Stimulated activated CD4-positive, alpha-beta T cell treated with anti-CD3 and anti-CD28 coated beads, Interleukin-1b, Interleukin-23, amount 100 ng/mL, for 1 hour (primary cell): ENCODE results near the gene CLDN20.

Source experiments
- DNase-seq, 2 donors: peaks; one replicate each; pipeline ENCODE4 v3.0.0-alpha.2; 2020; ENCODE audit warnings: low read depth in 2 of 2

The CLDN20 gene

DNA sequence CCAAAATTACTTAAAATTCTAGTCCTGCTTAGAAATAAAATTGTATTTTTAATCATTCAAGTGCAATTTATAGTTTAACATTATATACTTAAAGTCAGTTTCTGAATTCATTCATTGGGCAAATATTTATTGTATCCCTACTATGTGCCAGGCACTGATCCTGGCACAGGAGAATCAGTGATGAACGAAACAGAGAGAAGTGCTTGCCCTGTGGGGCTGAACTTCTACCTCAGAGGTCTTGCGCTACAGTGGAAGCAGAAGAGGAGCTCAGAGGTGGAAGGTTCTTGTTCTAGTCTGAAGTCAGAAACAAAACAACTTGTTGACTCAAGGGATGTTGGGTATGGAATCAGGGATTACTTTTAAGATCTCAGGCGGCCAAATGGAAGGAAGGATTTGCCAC lies 6.0 kb downstream of the CLDN20 start:
- DNase-seq, result no peak

DNA sequence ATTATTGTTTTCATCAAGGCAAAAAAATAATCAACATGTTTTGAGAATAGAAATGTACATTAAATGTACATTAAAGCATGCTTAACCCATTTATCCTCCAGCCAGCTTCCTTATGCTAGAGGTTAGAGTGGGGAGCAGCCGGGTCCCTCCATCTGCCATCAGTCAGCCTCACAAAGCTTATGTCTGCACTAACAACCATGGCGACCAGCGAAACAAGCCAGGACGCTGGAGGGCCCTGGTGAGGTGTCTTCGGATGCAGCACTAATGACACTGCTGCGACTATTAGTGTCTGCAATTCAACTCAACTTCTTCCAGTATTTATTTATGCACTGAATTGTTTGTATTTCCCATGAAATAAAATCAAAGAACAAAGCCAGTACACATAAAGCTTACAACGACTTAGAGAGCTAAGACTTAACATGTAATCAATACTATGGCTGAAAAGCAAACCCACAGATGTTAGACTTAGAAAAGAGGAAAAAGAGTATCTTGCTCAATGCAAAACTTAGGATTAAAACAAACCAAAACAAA lies 6.8 kb downstream of the CLDN20 start:
- no peak for DNase-seq

DNA sequence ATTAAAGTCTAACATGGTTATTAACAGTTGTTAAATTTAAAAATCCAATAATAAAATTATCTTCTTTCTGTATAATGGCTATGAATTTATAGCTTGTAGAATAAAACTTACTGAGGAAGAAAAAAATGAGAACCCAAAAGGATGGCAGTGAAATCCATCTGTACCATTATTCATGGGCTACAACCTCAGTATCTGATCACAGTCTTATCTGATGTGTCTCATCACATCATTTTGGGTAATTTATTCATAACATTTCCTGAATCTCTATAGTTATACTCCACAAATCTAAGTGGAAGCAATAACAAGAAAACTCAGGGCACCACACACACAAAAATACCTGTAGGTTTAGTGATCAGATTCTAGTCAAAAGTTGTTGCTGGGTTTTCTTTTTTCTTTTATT lies 7.3 kb downstream of the CLDN20 start:
- no peak for DNase-seq

DNA sequence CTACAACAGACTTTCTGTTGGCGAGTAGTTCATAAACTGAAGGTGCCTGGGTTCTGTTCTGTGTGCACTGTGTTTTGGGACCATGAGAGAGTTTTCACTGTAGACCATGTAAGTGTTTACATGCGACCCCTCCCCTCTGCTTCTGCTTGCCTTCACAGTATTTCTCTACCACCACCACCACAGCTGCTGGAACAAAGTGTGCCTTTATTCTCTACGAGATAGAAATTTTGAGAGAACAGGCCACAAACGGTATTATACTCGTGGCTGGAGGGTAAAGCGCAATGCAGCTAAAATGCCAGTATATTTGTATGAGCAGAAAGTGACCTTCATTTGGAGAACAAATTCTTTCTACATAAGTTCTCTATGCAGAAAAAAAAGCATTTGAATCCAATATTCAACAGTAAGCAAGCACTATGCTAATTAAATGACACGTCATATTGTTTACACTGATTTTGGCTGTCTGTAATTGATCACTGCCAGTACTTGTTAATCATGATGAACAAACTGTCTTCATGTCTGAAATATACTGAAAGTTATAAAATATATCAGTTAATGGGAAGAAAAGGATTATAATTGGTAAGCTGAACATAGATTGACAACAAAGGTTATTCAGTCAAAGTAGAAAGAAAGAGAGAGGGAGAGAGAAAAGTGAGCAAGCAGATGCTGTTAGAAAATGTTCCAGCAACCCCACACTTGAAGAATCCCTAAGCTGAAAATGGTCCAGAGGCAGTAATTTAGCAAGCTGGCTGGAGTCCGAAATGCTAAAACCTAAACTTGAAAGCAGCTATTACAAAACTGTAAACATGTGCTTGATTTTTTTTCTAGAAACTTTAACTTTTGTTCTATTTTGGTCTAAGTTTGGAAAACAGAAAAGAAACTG lies 8.8 kb downstream of the CLDN20 start:
- DNase-seq, result no peak

- no peak for DNase-seq
Measured at GRCh38 chr6:155273431-155273830, 9.6 kb downstream of the CLDN20 start.

- no peak for DNase-seq
Measured at GRCh38 chr6:155274106-155274505, 10.3 kb downstream of the CLDN20 start.

GRCh38 chr6:155274533-155274932 lies 10.7 kb downstream of the CLDN20 start:
- no peak for DNase-seq

GRCh38 chr6:155275808-155276480 lies 12.1 kb downstream of the CLDN20 start:
- DNase-seq, result no peak

DNA sequence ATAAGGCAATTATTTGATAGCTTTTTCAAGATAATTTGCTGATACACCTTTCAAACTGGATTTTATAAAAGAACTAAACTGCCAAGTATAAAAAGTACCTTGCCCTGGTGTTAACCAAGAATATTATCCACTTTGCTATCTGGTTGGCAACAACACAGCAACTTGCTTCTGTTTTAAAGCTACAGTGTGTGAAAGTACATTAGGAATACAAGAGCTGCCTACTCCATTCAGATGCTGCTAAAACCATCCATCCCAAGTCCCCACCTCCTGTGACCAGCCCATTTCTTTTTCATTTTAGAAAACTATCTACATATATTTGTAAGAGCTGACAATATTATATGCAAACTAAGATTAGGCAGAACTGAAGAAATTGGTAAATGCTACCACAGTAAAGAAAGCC lies 12.8 kb downstream of the CLDN20 start:
- DNase-seq, result no peak

GRCh38 chr6:155278319-155279049 lies 14.7 kb downstream of the CLDN20 start:
- no peak for DNase-seq

- DNase-seq, result no peak
Measured at GRCh38 chr6:155284775-155285174, 21.0 kb downstream of the CLDN20 start.

GRCh38 chr6:155287762-155288161 lies 23.9 kb downstream of the CLDN20 start:
- DNase-seq, result no peak

DNA sequence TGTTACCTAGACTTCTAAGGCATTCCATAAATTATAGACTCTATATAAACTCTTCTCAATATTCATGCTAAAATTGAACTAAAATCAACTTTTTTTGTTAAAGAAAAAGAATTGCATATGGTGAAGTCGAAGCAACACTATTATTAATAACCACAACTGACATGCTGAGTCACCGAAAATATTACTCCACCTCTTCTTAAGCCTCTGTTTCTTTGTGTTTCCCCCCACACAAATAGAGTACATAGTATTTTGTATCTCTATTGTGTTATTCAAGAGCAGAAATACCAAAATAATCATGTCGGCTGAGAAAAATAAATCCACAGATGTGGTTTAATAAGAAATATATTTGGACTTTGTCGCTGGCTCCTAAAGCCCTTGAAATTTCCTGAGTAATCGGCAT lies 26.7 kb downstream of the CLDN20 start:
- DNase-seq, result no peak

- no peak for DNase-seq
Measured at GRCh38 chr6:155291291-155291690, 27.5 kb downstream of the CLDN20 start.

- DNase-seq, result no peak
Measured at GRCh38 chr6:155292711-155293110, 28.9 kb downstream of the CLDN20 start.

GRCh38 chr6:155297669-155298068 lies 33.9 kb downstream of the CLDN20 start:
- no peak for DNase-seq

DNA sequence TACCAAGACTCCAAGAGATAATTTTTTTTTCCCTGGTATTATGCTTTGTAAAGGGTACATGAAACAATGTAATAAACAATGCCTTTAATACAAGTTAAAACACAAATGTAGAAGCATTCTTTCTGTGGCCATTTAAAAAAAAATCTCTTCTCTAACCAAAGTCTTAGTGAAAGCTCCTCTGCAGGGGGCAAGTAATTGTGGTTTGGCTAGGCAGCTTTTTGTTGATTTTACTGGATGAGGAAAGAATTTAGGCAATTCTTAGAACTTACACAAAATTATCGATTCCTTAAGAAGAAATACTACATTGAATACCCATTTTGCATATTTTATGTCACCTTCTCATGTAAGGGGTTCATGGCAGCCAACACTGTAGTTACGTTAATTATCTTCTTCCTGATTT lies 38.1 kb downstream of the CLDN20 start:
- no peak for DNase-seq

DNA sequence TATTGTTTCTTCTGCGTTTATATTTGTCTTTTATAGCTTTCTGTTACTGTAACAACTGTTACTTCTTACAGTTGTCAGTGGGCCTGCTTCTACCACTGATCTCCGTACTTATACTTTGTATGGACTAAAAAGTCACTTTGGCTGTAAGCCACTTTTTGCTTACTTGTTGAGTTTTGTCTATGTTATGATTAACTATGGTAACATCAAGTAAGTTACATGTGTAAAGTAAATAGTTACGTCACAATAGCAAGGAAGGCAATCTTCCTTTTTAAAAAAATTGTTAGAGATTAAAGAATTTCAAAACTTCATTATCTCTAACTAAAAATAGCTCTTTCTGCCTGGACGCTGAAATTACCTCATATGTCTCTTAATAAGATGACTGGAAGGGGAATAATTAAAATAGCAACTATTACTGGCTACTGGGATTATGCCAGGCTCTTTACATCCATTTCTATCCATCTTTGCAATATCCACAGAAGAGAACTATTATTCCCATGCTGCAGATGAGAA lies 39.6 kb downstream of the CLDN20 start:
- DNase-seq, result no peak

DNA sequence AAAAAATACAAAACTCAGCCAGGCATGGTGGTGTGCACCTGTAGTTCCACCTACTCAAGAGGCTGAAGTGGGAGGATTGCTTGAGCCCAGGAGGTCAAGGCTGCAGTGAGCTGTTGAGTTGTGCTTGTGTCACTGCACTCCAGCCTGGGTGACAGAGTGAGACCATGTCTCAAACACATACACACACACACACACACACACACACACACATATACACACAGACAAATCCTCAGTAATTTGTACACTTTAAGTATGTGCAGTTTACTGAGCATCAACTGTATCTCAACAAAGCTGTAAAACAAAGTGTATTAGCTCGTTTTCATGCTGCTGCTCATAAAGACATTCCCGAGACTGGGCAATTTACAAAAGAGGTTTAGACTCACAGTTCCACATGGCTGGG lies 43.1 kb downstream of the CLDN20 start:
- no peak for DNase-seq

DNA sequence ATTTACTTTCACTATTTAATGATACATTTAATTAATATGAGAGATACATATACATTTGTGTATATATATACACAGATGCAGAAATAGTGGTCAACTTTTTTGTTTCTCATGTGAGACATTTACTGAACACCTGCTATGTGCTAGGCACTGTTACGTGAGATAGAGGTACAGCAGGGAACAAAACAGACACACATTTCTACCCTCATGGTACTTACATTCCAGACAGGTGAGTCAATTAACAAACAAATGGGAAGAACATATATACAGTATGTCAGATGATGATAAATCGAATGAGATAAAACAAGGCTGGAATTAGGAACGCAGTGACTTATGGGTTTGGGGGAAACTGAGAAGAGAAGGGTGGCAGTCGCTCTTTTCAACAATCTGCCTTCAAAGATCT lies 45.3 kb downstream of the CLDN20 start:
- DNase-seq, result no peak

GRCh38 chr6:155310596-155310995 lies 46.8 kb downstream of the CLDN20 start:
- no peak for DNase-seq

- no peak for DNase-seq
Measured at GRCh38 chr6:155311086-155311485, 47.3 kb downstream of the CLDN20 start.
